Measurements from ENCODE around the gene SIRPD. TPM values are rescaled to one million over a fixed set of nuclear protein-coding genes. Genes with fewer than 3 reads are reported as not detected.

The SIRPD gene
- total RNA-seq, 1 donor from 2014 or later, result not detected

DNA sequence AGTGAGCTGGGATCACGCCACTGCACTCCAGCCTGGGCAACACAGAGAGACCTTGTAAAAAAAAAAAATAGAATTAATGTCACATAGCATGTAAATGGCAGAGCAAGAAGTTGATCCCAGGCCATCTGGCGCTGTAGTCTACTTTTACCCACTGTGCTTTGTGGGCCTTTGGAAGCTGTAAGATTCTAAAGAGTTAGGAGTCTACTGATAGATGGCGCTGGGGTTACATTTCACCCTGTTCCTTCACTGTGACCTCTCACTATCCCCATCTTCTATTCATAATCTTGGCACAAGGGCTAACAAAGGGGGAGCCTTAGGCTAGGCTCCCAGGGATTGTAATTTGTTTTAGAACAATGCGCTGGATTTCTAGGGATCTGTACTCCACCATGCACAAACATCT lies 24.4 kb downstream of the SIRPD start:
- DNase-seq, result no peak
- TF ChIP-seq, protein P1, sequence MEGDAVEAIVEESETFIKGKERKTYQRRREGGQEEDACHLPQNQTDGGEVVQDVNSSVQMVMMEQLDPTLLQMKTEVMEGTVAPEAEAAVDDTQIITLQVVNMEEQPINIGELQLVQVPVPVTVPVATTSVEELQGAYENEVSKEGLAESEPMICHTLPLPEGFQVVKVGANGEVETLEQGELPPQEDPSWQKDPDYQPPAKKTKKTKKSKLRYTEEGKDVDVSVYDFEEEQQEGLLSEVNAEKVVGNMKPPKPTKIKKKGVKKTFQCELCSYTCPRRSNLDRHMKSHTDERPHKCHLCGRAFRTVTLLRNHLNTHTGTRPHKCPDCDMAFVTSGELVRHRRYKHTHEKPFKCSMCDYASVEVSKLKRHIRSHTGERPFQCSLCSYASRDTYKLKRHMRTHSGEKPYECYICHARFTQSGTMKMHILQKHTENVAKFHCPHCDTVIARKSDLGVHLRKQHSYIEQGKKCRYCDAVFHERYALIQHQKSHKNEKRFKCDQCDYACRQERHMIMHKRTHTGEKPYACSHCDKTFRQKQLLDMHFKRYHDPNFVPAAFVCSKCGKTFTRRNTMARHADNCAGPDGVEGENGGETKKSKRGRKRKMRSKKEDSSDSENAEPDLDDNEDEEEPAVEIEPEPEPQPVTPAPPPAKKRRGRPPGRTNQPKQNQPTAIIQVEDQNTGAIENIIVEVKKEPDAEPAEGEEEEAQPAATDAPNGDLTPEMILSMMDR (IDR thresholded peaks at IDR 0.05; ENCODE audit: partially characterized antibody, unreplicated experiment), result no peak
- H3K4me1 Mint-ChIP-seq (ENCODE audit: low read depth, unreplicated experiment), result no peaks in the 10 kb centered on the region
- H3K36me3 Mint-ChIP-seq (ENCODE audit: unreplicated experiment), result no peaks in the 10 kb centered on the region
- no peaks in the 10 kb centered on the region for H3K27me3 Mint-ChIP-seq (ENCODE audit: unreplicated experiment)
- H3K4me3 Mint-ChIP-seq (ENCODE audit: unreplicated experiment), result no peak overlapping the region
- peaks cover 1% of the 10 kb centered on the region for H3K9me3 Mint-ChIP-seq (ENCODE audit: unreplicated experiment)
- no peak overlapping the region for H3K27ac Mint-ChIP-seq (ENCODE audit: unreplicated experiment)

DNA sequence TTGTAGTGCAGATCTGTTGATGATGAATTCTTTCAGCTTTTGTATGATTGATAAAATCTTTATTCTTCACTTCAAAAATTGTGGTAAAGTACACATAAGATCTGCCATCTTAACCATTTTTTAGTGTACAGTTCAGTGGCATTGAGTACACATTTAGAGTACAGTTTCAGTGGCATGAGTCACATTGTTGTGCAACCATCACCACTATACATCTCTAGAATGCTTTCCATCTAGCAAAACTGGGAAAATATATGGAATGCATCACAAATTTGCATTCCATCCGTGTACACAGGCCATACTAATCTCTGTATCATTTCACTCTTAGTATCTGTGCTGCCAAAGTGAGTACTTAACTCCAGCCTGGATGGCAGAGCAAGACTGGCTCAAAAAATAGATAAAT lies 28.7 kb downstream of the SIRPD start:
- H3K36me3 Mint-ChIP-seq (ENCODE audit: unreplicated experiment), result no peaks in the 10 kb centered on the region
- peaks cover 3% of the 10 kb centered on the region for H3K9me3 Mint-ChIP-seq (ENCODE audit: unreplicated experiment)
- H3K27me3 Mint-ChIP-seq (ENCODE audit: unreplicated experiment), result no peaks in the 10 kb centered on the region
- TF ChIP-seq, protein P1 (IDR thresholded peaks at IDR 0.05; ENCODE audit: partially characterized antibody, unreplicated experiment), result no peak
- H3K4me3 Mint-ChIP-seq (ENCODE audit: unreplicated experiment), result no peak overlapping the region
- DNase-seq, result no peak
- H3K27ac Mint-ChIP-seq (ENCODE audit: unreplicated experiment), result no peak overlapping the region
- no peaks in the 10 kb centered on the region for H3K4me1 Mint-ChIP-seq (ENCODE audit: low read depth, unreplicated experiment)

DNA sequence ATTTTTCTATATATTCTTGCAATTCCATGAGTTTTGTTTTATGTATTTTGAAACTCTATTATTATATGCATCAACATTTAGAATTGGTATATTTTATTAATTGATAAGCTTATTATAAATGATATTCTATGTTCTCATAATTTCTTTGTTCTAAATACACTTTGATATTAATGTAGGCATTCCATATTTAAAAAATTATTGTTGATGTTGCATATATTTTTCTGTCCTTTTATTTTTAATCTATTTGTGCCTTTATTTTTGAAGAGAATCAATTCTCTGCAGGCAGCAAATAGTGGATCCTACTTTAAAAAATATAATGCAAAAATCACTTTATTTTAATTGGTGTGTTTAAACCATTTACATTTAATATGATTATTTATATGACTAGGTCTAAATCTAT lies 29.6 kb downstream of the SIRPD start:
- Mint-ChIP-seq H3K27me3 (ENCODE audit: unreplicated experiment) (no peaks in the 10 kb centered on the region), H3K36me3 (ENCODE audit: unreplicated experiment) (no peaks in the 10 kb centered on the region), H3K4me1 (ENCODE audit: low read depth, unreplicated experiment) (no peaks in the 10 kb centered on the region), H3K27ac (ENCODE audit: unreplicated experiment) (no peak overlapping the region), H3K9me3 (ENCODE audit: unreplicated experiment) (peaks cover 3% of the 10 kb centered on the region), H3K4me3 (ENCODE audit: unreplicated experiment) (no peak overlapping the region)
- DNase-seq, result no peak
- TF ChIP-seq, protein P1 (IDR thresholded peaks at IDR 0.05; ENCODE audit: partially characterized antibody, unreplicated experiment), result no peak

DNA sequence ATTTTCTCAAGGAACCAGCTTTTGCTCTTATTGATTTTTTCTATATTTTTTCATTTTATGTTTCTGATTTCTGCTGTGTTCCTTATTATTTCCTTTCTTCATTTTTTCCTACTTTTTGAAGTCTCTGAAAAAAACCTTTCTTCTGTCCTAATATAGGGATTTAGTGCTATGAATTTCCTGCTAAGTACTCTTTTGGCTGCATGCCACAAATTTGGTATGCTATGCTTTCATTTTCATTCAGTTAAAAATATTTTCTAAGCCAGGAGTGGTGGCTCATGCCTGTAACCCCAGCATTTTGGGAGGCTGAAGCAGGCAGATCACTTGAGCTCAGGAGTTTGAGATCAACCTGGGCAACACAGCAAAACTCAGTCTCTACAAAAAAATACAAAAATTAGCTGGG lies 30.6 kb downstream of the SIRPD start:
- no peak for DNase-seq
- H3K4me3 Mint-ChIP-seq (ENCODE audit: unreplicated experiment), result no peak overlapping the region
- TF ChIP-seq, protein P1 (IDR thresholded peaks at IDR 0.05; ENCODE audit: partially characterized antibody, unreplicated experiment), result no peak
- no peaks in the 10 kb centered on the region for H3K36me3 Mint-ChIP-seq (ENCODE audit: unreplicated experiment)
- peaks cover 3% of the 10 kb centered on the region for H3K9me3 Mint-ChIP-seq (ENCODE audit: unreplicated experiment)
- no peaks in the 10 kb centered on the region for H3K4me1 Mint-ChIP-seq (ENCODE audit: low read depth, unreplicated experiment)
- no peaks in the 10 kb centered on the region for H3K27me3 Mint-ChIP-seq (ENCODE audit: unreplicated experiment)
- no peak overlapping the region for H3K27ac Mint-ChIP-seq (ENCODE audit: unreplicated experiment)

DNA sequence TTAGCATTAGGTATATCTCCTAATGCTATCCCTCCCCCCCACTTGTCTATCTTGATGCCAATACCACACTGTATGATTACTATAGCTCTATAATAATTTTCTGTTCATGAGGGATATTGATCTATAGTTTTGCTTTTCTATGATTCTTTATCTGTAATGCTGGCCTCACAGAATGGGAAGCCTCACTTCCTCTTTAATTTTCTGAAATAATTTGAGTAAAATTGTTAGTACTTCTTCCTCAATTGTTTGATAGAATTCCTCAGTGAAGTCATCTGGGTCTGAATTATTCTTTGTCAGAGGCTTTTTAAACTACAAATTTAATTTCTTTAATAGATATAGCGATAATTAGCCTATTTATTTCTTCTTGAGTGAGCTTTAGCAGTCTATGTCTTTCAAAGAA lies 31.2 kb downstream of the SIRPD start:
- no peak overlapping the region for H3K27ac Mint-ChIP-seq (ENCODE audit: unreplicated experiment)
- H3K9me3 Mint-ChIP-seq (ENCODE audit: unreplicated experiment), result peaks cover 3% of the 10 kb centered on the region
- no peaks in the 10 kb centered on the region for H3K36me3 Mint-ChIP-seq (ENCODE audit: unreplicated experiment)
- TF ChIP-seq, protein P1 (IDR thresholded peaks at IDR 0.05; ENCODE audit: partially characterized antibody, unreplicated experiment), result no peak
- H3K4me3 Mint-ChIP-seq (ENCODE audit: unreplicated experiment), result no peak overlapping the region
- no peak for DNase-seq
- no peaks in the 10 kb centered on the region for H3K4me1 Mint-ChIP-seq (ENCODE audit: low read depth, unreplicated experiment)
- no peaks in the 10 kb centered on the region for H3K27me3 Mint-ChIP-seq (ENCODE audit: unreplicated experiment)

Data from glutamatergic neuron (in vitro differentiated cells).